NCI-H187 (cell line): ENCODE results near the gene MVB12B.

ENCODE experiments used
- DNase-seq, 2 experiments: peaks; one replicate each; lab custom pipeline; 2025; lab: John Stamatoyannopoulos, UW

Gene MVB12B

GRCh38 chr9:126408004-126408403 lies 81.4 kb downstream of the MVB12B start:
- no peak for DNase-seq

- DNase-seq = no peak
Observed at GRCh38 chr9:126410229-126410628, 83.6 kb downstream of the MVB12B start.

GRCh38 chr9:126411225-126411947 lies 84.8 kb downstream of the MVB12B start:
- no peak for DNase-seq

GRCh38 chr9:126411948-126412284 lies 85.3 kb downstream of the MVB12B start:
- peak in 1 of 2 experiments; percentile 44 for DNase-seq

- no peak for DNase-seq
Observed at GRCh38 chr9:126412905-126413304, 86.3 kb downstream of the MVB12B start.

- DNase-seq = no peak
Observed at GRCh38 chr9:126413391-126414068, 86.9 kb downstream of the MVB12B start.

GRCh38 chr9:126415741-126416370 lies 89.2 kb downstream of the MVB12B start:
- DNase-seq = no peak

- peak; percentile 23 to 48 for DNase-seq
Observed at GRCh38 chr9:126417043-126417442, 90.4 kb downstream of the MVB12B start.

- DNase-seq = no peak
Observed at GRCh38 chr9:126417684-126418083, 91.1 kb downstream of the MVB12B start.

GRCh38 chr9:126418608-126419007 lies 92.0 kb downstream of the MVB12B start:
- DNase-seq = no peak

- DNase-seq = peak; percentile 67 to 80
Observed at GRCh38 chr9:126419475-126419874, 92.8 kb downstream of the MVB12B start.

- peak in 1 of 2 experiments; percentile 58 for DNase-seq
Observed at GRCh38 chr9:126420135-126420534, 93.5 kb downstream of the MVB12B start.

- DNase-seq = peak in 1 of 2 experiments; percentile 62
Observed at GRCh38 chr9:126420643-126421564, 94.3 kb downstream of the MVB12B start.

GRCh38 chr9:126421567-126422428 lies 95.2 kb downstream of the MVB12B start:
- DNase-seq = peak in 1 of 2 experiments; percentile 50

- peak in 1 of 2 experiments; percentile 61 for DNase-seq
Observed at GRCh38 chr9:126423142-126423915, 96.7 kb downstream of the MVB12B start.

- DNase-seq = peak in 1 of 2 experiments; percentile 29
Observed at GRCh38 chr9:126423916-126424185, 97.2 kb downstream of the MVB12B start.

- peak in 1 of 2 experiments; percentile 29 for DNase-seq
Observed at GRCh38 chr9:126424511-126424910, 97.9 kb downstream of the MVB12B start.

- peak in 1 of 2 experiments; percentile 33 for DNase-seq
Observed at GRCh38 chr9:126428534-126429175, 102.0 kb downstream of the MVB12B start.

- peak in 1 of 2 experiments; percentile 24 for DNase-seq
Observed at GRCh38 chr9:126429190-126429589, 102.6 kb downstream of the MVB12B start.

GRCh38 chr9:126430124-126430523 lies 103.5 kb downstream of the MVB12B start:
- DNase-seq = peak in 1 of 2 experiments; percentile 34
